NCI-H345 treated with DMSO at 0.1 percent for 48 hours (cell line): Measurements from ENCODE around the gene TTYH1.

Experiments used
- DNase-seq: peaks from one replicate; lab custom pipeline; 2025; ENCODE audit not compliant: unreplicated experiment; lab: John Stamatoyannopoulos, UW

TTYH1 gene

GRCh38 chr19:54421169-54421516 is 5.9 kb downstream of the TTYH1 start:
- DNase-seq: no peak

- DNase-seq: no peak
Measured at GRCh38 chr19:54421521-54421920, 6.3 kb downstream of the TTYH1 start.

- DNase-seq: peak; percentile 29
Measured at GRCh38 chr19:54422136-54422535, 6.9 kb downstream of the TTYH1 start.

GRCh38 chr19:54424201-54424600 is 8.9 kb downstream of the TTYH1 start:
- DNase-seq: no peak

- DNase-seq: no peak
Measured at GRCh38 chr19:54424660-54425381, 9.6 kb downstream of the TTYH1 start.

- no peak for DNase-seq
Measured at GRCh38 chr19:54425382-54425723, 10.1 kb downstream of the TTYH1 start.

GRCh38 chr19:54426291-54426931 is 11.1 kb downstream of the TTYH1 start:
- no peak for DNase-seq

- DNase-seq: no peak
Measured at GRCh38 chr19:54427586-54427985, 12.3 kb downstream of the TTYH1 start.

GRCh38 chr19:54428323-54429175 is 13.3 kb downstream of the TTYH1 start:
- no peak for DNase-seq

- no peak for DNase-seq
Measured at GRCh38 chr19:54429176-54429495, 13.9 kb downstream of the TTYH1 start.

GRCh38 chr19:54429545-54430227 is 14.4 kb downstream of the TTYH1 start:
- DNase-seq: no peak

GRCh38 chr19:54430306-54431254 is 15.3 kb downstream of the TTYH1 start:
- no peak for DNase-seq

- peak; percentile 10 for DNase-seq
Measured at GRCh38 chr19:54431255-54431838, 16.1 kb downstream of the TTYH1 start.

GRCh38 chr19:54432144-54432738 is 17.0 kb downstream of the TTYH1 start:
- DNase-seq: no peak

- no peak for DNase-seq
Measured at GRCh38 chr19:54433697-54434096, 18.4 kb downstream of the TTYH1 start.

GRCh38 chr19:54434112-54434872 is 19.0 kb downstream of the TTYH1 start:
- DNase-seq: no peak

- no peak for DNase-seq
Measured at GRCh38 chr19:54434873-54435214, 19.6 kb downstream of the TTYH1 start.

- DNase-seq: no peak
Measured at GRCh38 chr19:54435551-54436016, 20.3 kb downstream of the TTYH1 start.

GRCh38 chr19:54436031-54436523 is 20.8 kb downstream of the TTYH1 start:
- no peak for DNase-seq
